DMS53 treated with DMSO at 0.1 percent for 48 hours (cell line): ENCODE measurements around the gene MPST.
A peak's percentile ranks its signal among the peaks of the same experiment; 100 is the strongest.
"Not testable (repeated sequence)": the region's sequence is repeated elsewhere in the genome, so short reads cannot be mapped to it uniquely, and the experiment has no call there.

Source experiments
- DNase-seq: peaks from one replicate; lab custom pipeline; 2025; ENCODE audit not compliant: unreplicated experiment; lab: John Stamatoyannopoulos, UW

Gene MPST

DNA sequence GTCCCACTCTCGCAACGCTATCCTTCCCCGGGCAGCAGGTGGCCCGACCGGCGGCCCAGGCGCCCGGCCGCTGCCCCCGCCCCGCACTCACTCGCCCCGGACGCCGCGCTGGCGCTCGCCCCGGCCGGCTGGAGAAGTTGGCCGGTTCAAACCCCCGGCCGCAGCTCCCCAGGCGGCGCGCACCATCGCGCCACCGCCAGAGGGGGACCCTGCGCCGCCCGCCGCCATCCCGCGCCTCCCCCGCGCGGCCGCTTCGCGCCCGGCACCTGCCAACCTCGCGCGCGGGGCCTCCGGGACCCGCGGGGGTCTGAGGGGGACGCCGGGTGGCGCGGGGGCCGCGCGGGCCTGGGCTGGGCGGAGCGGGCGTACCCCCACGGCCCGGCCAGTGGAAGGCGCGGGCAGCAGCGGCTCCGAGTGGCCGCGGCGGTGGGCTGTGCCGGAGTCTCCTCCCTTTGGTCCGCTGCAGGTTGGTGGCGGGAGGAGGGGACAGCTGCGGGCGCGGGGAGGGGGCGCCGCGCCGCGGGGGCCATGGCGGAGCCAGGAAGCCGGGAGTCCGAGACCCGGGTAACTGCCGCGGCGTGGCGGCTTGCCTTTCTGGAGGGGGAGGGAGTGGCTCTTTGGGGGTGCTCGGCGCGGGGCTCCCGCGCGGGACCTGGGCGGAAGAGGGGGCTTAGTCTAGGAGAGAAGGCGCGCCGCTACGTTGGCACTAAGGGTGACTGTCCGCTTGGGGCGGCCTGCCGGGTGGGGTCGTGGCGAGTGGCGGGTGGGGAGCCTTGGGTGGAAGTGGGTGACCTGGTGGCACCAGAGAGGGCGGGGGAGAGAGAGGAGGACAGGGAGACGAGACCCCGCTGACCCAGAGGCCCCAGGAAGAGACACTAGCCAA, at the start of gene MPST, which contains the start of gene TST:
TSS of gene MPST (plus strand) at position 434 of the 883 bp plus-strand sequence. CDS start at position 529, 95 bp downstream.
TSS of gene TST (minus strand) at position 139 of the 883 bp plus-strand sequence. CDS start 715 bp downstream, outside the sequence.
- no peak for DNase-seq

DNA sequence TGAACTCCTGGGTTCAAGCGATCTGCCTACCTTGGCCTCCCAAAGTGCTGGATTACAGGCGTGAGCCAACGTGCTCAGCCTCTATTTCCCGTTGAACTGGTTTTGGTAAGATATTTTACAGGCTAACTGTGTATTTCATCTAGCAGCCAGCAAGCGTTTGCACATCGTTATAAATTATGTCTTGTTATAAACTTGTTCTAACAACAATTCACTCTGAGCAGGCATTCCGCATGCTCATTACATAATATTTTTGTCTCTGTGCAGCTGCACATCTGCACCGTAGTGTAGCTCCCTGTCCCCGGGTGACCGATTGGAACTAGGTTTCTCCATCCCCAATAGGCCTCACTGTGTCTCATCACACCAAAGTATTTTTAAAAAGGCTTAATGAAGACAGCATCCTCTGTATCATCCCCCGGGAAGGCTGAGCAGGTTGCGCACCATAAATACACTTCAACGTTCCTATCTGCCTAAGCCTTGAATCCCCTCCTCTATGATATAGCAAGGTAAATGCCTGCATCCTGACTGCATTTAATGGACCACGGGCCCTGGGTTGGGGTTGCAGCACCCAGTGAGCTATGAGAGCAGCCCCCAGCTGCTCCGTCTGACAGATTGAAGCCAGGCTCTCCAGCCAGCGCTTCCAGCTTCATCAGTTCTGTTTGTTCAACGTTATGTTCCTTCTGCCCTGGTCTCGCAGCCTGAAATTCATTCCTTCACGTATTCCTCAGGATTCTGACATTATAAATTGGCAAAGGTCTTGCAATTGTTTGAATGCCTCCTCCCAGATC, 48.0 kb upstream of the MPST start:
- no peak for DNase-seq

DNA sequence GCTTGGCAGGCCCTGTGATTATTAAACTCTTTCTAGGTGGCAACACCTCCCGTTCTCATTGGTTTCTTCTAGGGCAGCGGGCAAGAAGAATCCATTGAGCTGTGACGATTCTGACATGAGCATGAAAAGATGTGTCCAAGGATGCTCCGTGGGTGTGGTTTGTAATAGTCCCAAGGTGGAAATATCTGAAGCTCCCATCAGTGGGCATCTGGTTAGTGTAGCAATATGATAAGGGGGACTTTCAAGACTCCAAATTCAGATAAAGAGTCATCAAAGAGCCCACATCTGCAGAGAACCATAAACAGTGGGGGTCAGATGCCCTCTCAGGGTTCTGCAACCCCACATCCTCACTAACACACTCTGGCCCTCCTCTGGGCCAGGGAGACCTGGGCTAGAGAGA, 42.9 kb upstream of the MPST start:
- no peak for DNase-seq

DNA sequence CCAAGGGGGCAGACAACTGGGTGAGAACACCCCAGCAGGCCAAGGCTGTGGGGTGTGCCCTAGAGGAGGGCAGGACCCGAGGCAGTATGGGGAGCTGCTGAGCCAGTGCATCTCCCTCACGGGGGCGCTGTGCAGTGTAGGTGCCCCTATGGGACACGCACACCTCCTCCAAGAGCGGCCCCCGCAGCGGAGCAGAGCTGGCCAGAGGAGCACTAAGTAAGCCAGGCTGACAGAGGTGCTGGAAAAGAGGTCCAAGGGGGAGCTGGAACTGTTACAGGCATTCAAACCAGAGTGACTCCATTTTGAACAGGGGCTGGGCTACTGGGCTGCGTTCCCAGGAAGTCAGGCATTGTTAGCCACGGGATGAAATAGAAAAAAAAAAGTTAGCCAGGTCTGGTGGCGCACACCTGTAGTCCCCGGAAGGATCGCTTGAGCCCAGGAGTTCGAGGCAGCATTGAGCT, 42.1 kb upstream of the MPST start:
- no peak for DNase-seq

DNA sequence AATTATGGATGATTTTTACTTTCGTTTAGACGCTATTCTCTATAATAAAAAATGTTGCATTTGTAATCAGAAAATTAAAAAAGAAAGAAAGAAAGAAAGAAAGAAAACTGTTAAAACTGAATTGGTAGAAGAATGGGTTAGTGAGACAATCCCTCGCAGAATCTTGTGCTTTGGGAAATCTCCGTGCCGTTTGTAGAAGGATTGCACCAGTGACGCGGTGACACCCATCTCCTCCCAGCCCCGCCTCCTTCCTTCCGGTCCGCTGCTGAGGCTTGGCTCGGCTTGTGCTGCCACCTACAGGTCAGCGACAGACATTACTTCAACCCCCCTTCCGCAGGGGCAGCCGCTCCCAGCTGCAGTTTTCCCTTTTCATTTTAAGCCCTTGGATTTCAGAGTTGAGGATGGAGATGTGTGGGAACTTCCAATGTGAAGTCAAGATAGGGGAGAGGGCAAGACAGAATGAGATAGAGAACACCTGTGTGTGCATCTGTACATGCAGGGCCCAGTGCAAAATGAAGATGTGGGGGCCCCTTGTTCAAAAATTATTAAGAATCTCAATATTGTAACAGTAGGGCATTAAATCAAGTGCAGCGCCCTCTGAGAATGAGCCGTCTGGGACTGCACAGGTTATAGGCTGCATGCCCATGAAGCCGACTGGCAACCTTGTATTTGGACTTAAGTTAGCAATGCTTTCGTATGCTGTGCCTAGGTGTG, 41.4 kb upstream of the MPST start:
- peak; percentile 2 for DNase-seq

DNA sequence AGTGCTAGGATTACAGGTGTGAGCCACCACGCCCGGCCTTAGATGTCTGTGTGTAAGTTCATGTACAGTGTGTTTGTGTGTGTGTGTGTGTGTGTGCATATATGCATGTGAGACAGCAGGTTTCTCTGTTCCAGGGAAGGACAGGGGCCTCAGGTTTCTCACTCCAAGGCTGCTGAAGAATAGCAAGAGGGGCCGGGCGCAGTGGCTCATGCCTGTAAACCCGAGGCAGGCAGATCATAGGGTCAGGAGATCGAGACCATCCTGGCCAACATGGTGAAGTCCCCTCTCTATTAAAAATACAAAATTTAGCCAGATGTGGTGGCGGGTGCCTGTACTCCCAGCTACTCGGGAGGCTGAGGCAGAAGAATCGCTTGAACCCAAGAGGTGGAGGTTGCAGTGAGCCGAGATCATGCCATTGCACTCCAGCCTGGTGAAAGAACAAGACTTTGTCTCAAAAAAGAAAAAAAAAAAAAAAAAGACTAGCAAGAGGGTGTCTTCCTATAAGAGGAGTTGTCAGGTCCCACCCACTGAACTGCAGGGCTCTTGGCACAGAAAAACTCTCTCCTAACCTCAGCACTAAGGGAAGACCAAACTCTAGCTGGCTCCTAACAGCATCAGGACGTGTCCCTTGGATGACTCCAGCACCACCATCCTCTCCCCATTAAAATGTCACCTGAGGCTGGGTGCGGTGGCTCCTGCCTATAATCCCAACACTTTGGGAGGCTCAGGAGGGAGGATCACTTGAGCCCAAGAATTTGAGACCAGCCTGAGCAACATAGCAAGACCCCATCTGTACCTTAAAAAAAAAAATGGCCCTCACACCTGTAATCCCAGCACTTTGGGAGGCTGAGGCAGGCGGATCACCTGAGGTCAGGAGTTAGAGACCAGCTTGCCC, 40.3 kb upstream of the MPST start:
- DNase-seq, result no peak

DNA sequence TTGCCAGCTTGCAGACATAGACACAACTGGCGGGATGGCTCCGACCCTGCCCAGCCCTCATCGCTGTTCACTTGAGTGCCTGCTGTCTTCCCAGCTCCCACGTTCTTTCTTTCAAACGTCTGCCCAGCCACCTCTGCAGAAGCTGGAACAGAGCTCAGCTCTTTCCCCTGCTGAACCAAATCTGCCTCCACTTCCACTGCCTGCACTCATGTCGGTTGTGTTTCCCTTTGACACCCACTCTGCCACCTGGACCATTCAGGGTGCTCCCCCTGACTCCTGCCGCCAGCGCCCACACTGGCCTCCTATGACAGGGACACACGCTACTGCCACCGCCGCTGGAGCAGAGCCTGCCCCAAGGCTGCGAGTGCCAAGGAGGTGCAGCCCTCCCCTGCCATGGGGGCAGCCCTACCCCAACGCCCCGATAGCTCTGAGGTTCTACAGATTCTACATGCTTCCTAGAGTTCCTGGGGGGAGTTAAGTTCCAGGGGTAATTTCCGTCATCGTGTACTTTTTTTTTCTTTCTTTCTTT, 38.2 kb upstream of the MPST start:
- no peak for DNase-seq

DNA sequence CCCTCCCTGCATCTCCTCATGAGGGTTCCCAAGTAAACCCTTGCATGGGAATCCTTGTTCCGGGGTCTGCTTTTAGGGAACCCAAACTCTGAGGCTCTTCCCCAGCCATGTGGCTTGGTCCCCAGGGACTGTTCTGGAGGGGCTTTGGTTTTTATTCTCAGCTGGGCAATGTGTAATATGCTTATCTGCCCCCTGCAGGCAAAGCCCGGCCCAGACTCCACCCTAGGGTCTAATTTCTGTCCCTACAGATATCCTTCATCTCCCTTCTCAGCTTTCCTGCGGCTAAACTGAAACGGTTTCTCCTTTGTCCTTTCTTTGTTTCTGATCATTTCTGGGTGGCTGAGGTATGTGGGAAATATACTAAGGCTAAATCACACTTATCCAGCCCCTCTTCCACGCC, 37.4 kb upstream of the MPST start:
- DNase-seq, result no peak

DNA sequence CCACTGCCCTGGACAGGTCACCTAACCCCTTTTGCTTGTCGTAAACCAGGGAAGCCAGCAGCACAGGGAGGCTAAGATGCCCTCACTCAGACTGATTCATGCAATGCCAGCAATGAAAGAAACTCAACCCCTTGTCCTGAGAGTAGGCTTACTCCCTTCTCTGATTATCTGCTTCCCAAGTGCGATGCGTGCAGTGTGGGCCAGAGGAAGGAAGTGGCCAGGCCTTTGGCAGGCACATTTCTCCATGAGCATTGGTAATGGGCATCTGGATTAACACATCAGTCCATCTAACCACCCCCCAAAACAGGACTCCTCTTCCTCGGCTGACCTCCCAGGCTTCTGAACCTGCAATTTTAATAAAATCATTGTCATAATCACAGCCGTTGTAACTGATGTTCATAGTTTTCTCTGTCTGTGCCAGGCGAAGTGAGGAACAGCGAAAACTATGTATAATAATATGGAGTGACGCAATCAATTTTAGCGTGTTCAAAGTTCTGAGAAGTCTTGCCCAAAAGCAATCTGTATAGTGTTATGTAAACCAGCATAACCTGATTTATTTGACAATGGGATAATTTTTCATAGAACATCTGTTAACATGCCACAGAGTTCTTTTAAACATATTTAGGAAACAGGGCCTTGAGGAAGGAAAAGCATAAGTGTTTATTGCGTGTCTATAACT, 34.2 kb upstream of the MPST start:
- DNase-seq, result no peak

DNA sequence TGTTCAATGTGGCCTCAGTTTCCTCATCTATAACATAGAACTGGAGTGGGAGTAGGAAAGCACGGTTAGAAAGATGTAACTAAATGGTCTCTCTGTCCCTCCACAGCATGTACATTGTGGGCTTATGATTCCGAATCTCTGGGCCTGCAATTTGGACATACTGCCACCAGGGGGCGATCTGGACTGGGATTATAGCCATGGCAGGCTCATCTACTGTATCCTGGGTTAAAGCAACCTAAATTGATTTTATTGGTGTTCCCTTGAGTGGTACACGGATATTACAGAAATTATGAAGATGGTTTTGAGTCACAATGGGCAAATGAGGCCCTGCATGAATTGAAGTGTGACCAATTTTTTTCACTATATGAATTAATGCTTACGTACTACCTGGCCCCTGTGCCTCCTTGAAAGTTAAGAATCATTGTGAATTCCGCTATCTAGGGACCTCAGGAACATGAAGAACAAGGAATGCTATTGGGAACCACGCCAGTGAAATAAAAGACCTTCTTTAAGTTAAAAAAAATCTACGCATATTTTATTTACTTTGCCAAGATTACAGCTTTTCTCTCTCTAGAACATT, 33.2 kb upstream of the MPST start:
- DNase-seq, result no peak

DNA sequence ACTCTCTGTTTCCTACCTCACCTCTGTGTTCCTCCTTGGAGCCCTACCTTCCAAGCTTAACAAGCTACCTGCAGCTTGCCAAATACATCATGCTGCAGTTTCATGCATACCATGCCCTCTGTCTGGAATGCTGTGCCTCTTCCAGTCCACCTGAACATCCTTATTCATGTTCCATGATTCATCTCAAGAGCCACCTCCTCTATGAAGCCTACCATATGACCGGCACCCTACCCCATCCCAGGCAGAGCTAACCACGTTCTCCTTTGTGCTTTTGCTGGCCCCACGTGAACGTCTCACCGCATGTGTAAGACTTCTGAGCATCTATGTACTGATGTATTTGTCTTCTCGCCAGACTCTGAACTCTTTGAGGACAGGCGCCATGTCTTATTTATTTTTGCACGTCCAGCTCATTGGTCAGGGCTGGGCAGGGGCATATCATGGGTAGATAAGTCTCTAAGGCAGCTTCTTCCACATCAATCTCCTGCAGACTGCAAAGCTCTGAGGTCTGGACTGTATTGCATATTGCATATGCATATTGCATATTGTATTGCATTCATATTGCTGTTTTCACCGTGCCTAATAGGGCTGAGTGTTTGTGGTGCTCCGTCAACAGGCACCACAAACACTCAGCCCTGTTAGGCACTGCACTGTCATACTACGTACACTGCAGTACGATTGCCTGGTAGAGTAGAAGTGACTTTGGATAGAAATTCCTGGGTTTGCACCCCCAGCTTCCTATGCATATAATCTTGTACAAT, 31.3 kb upstream of the MPST start:
- DNase-seq, result no peak

DNA sequence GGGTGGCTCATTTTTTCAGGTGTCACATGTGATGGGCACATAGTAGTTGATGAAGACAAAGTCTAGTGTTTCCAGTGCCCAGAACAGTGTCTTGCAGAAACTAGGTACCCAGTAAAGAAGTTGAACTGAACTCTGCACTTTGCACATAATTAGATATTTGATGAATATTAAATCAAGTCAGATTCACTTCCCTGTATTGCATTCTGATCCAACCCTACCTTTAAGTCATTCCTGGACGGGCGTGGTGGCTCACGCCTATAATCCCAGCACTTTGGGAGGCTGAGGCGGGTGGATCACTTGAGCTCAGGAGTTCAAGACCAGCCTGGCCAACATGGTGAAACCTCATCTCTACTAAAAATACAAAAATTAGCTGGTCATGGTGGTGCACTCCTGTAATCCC, 30.5 kb upstream of the MPST start:
- not testable (repeated sequence) for DNase-seq

DNA sequence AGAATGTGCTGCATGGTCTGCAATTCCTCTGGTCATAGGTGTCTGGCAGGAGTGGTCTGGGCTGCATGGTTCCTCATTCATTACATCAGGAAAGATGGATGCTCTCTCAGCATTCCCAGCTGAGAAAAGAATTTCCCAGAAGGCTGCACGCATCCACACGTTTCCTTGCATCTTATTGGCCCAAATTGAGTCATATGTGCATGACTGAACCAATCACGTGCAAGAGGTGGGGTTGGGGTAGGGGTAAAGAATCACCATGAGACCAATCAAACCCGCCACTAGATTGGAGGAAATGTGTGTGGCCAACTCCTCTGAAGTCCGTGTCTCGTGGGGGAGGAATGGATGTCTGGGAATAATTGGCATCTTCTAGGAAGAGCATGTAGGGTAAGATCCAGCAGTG, 29.1 kb upstream of the MPST start:
- DNase-seq, result no peak

DNA sequence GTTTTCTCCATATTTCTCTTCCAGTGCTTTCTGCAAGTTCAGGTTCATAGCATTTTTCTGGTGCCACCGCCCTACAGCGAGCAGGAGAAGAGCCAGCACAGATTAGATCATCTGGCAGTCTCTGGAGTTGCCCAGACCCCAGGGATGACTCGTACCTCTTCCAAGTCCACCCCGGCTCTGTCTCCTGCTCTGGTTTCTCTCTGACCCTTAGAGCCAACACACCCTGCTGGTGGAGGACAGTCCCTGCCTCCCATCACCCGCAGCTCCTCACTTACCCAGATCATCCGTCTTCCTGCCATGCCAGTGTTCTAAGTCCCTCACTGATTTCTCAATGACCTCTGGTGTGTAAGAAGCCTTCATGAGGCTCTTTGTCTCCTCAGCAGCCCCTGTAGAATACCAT, 28.3 kb upstream of the MPST start:
- DNase-seq, result no peak

DNA sequence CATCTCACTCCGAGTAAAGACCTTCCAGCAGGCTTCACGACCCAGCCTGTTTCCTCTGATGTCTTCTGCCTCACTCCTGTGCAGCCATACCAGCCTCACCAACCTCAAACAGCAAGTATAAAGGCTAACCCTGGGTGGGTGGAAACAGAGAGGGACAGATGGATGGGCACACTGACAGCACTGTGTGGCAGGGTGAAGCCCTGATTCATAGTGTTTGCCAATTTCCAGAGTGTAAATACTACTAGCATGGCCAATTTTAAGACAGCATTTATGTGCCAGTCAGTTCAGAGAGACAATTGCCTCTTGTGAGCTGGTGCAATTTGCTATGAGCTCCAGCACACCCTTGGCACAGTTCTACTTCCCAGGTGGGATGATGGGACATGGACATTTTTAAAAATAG, 21.8 kb upstream of the MPST start:
- no peak for DNase-seq

DNA sequence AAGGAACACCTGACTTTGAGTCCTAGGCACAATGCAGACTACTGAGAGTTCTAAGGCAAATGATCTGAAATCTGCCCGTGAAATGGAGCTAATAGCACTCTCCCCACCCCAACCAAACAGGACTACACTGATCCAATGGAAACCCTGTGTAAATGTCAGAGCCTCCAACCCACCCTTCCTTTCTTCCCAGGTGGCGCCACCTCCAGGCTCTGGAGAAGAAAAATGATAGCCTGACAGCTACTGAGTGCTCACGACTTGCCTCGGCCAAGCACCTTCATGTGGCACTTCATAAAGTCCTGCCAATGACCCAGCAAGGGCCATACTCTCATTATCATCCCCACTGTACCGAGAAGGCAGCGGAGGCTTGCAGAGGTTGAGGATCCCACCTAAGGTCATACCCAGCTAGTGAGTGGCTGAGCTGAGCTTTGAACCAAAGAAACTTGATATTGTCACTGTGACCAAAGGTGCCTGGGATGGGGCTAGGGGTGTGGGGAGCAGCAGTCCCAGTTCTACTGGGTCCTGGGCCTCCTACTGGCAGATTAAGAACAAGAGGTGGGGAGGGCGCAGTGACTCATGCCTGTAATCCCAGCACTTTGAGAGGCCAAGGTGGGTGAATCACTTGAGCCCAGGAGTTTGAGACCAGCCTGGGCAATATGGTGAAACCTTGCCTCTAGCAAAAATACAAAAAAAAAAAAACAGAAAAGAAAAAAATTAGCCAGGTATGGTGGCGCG, 20.8 kb upstream of the MPST start:
- no peak for DNase-seq

DNA sequence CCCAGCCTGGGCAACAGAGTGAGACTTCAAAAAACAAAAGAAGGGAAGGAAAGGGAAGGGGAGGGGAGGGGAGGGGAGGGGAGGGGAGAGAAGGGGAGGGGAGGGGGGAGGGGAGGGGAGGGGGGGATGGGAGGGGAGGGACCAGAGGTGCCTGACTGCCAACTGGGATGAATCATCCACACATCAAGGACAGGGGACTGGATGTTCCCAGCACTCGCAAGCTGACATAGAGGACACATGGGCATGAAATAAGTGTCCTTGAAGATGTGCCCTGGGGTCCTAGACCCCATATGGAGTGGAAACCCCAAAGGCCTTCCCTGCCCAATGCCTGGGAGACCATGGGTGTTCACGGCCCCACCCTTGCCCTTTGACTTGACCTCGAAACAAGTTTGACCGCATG, 20.1 kb upstream of the MPST start:
- DNase-seq, result no peak
